ENCODE results near the gene LAMA3.

Gene LAMA3

DNA sequence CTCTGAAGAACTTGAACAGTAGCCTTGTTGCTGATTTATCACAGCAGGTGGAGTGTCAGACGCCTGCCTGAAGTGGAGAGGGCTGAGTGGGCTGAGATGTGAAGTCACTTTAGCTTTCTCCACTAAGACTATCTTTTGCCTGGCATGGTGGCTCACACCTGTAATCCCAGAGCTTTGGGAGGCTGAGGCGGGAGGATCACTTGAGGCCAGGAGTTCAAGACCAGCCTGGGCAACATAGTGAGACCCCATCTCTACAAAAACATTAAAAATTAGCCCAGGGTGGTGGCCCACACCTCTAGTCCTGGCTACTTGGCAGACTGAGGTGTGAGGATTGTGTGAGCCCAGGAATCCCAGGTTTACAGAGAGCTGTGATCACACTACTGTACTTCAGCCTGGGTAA, 264.7 kb downstream of the LAMA3 start:
- Mint-ChIP-seq H3K27ac (no peak overlapping the region), H3K36me3 (ENCODE audit: low read depth) (no peaks in the 10 kb centered on the region), H3K4me1 (peaks cover 6% of the 10 kb centered on the region), H3K4me3 (no peak overlapping the region), H3K9me3 (no peaks in the 10 kb centered on the region), H3K27me3 (ENCODE audit: low read depth, poor library complexity) (peaks cover 18% of the 10 kb centered on the region)
- no peak for DNase-seq
- TF ChIP-seq, protein P1, sequence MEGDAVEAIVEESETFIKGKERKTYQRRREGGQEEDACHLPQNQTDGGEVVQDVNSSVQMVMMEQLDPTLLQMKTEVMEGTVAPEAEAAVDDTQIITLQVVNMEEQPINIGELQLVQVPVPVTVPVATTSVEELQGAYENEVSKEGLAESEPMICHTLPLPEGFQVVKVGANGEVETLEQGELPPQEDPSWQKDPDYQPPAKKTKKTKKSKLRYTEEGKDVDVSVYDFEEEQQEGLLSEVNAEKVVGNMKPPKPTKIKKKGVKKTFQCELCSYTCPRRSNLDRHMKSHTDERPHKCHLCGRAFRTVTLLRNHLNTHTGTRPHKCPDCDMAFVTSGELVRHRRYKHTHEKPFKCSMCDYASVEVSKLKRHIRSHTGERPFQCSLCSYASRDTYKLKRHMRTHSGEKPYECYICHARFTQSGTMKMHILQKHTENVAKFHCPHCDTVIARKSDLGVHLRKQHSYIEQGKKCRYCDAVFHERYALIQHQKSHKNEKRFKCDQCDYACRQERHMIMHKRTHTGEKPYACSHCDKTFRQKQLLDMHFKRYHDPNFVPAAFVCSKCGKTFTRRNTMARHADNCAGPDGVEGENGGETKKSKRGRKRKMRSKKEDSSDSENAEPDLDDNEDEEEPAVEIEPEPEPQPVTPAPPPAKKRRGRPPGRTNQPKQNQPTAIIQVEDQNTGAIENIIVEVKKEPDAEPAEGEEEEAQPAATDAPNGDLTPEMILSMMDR (IDR thresholded peaks at IDR 0.05): no peak

DNA sequence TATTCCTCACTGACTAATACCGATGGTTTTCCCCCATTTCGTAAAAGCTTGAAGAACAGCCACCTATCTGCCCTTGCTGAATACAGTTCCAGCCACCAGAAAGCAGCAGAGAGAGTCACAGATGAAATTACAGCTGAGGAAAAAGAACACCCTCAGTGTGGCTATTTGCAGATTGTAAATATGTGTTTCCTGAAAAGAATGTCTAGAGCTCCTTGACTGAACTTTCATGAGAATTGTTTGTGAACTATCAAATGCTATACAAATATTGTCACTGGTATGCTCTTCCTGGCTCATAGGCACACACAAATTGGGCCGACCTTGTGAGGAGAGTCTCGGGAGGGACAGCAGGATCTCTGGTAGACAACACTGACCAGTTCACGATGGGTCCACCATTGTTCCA, 267.2 kb downstream of the LAMA3 start:
- TF ChIP-seq, protein P1 (IDR thresholded peaks at IDR 0.05): no peak
- no peak for DNase-seq
- H3K36me3 Mint-ChIP-seq (ENCODE audit: low read depth): no peaks in the 10 kb centered on the region

DNA sequence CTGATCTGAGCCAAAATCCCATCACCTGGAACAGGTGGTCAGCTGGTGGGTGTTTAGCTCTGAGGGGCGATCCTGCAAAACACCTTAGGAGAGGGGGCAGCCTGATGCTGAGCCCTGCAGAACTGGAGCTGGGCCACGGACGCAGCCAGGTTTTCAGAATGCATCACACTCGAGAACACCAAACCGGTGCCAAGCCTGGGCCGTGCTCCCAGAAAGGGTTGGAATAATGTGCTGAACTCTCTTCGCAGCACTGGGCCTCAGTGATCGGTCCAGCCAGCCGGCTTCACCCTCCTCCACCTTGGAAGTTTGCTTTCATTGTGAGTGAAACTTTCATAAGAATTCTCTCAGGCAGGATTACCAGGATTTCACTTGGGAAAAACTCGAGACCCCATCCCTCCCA, 268.8 kb downstream of the LAMA3 start:
- TF ChIP-seq, protein P1 (IDR thresholded peaks at IDR 0.05): no peak
- Mint-ChIP-seq H3K36me3 (ENCODE audit: low read depth) (no peaks in the 10 kb centered on the region), H3K27me3 (ENCODE audit: low read depth, poor library complexity) (peaks cover 13% of the 10 kb centered on the region)

More for the DNA sequence above, 267.2 kb downstream of the LAMA3 start:
- Mint-ChIP-seq H3K9me3 (no peaks in the 10 kb centered on the region), H3K4me1 (peaks cover 7% of the 10 kb centered on the region), H3K27me3 (ENCODE audit: low read depth, poor library complexity) (peaks cover 13% of the 10 kb centered on the region), H3K27ac (no peak overlapping the region), H3K4me3 (no peak overlapping the region)

DNA sequence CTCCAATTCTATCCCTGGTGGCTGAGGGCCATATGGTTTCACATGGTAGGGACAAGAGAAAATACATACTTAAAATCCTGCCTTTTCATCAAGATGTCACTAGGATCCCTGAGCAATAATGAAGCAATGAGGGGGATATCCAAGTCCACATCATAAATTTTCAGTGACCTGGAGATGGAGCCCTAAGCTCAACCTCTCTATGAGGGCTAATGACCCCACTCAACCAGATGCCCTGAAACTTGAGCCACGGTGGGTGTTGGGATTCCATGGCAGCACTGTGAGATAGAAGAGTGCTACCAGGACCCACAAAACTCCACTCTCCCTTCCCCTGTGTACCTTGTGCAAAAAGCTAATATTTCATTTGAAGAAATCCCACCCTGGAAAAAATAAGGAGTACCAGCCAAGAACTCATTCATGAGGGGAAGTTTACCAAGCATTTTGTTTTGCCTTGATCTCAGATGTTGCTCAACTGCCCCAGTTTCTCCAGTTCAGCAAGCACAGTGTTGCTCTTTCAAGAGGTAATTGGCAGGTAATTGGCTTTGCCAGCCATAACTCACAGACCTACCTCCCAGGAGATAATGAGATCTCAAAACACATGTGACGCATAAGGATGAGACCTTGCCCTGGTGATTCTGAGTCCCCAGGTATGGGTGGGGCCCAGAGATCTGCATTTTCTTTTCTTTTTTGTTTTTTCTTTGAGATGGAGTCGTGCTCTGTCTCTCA, 274.4 kb downstream of the LAMA3 start:
- H3K9me3 Mint-ChIP-seq: no peaks in the 10 kb centered on the region
- no peaks in the 10 kb centered on the region for H3K36me3 Mint-ChIP-seq (ENCODE audit: low read depth)
- H3K27me3 Mint-ChIP-seq (ENCODE audit: low read depth, poor library complexity): peaks cover 21% of the 10 kb centered on the region
- H3K4me1 Mint-ChIP-seq: peaks cover 32% of the 10 kb centered on the region
- H3K27ac Mint-ChIP-seq: peak overlapping the region; percentile 26
- DNase-seq: peak; percentile 31
- peak overlapping the region; percentile 11 for H3K4me3 Mint-ChIP-seq
- TF ChIP-seq, protein P1 (IDR thresholded peaks at IDR 0.05): no peak

More for the DNA sequence above, 268.8 kb downstream of the LAMA3 start:
- no peak overlapping the region for H3K27ac Mint-ChIP-seq
- DNase-seq: no peak
- no peak overlapping the region for H3K4me3 Mint-ChIP-seq
- H3K9me3 Mint-ChIP-seq: no peaks in the 10 kb centered on the region
- H3K4me1 Mint-ChIP-seq: peaks cover 7% of the 10 kb centered on the region

DNA sequence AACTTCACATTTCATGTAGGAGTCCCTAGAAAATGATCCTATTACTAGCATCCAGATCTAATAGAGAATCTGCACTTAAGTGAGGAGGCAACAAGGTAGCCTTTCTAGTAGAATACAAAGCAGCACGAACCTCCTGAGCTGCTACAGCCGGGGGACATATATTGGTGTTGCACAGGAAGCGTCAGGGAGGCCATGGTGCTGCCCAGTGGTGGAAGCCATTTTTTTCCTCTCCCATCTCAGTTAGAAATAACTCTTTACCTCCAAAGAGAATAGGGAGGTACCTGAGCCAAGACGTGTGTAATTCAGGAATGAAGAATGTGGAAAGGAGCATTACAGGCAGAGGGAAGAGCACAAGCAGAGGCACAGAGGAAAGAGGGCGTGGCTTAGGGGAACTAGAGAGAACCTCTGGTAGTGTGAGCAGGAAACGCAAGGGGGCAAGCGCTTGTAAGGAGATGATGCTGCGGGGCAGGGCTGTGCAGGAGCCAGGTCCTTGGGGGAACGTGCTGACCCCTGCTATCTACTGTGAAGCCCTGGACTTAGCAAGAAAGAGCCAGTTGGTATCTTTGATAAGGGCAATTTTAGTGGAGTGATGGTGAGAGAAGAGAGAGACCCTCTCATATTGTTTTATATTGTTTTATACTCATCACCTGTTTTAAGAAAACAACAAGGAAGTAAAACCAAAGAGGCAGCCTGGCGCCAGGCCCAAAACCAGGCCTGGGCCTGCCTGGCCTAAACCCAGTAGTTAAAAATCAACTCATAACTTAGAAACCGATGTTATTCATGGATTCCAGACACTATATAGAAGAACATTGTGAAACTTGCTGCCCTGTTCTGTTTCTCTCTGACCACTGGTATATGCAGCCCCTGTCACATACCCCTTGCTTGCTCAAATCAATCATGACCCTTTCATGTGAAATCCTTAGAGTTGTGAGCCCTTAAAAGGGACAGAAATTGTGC, 275.3 kb downstream of the LAMA3 start:
- H3K4me3 Mint-ChIP-seq: no peak overlapping the region
- H3K36me3 Mint-ChIP-seq (ENCODE audit: low read depth): no peaks in the 10 kb centered on the region
- H3K4me1 Mint-ChIP-seq: peaks cover 27% of the 10 kb centered on the region
- H3K9me3 Mint-ChIP-seq: no peaks in the 10 kb centered on the region
- DNase-seq: no peak
- TF ChIP-seq, protein P1 (IDR thresholded peaks at IDR 0.05): no peak
- H3K27me3 Mint-ChIP-seq (ENCODE audit: low read depth, poor library complexity): peaks cover 24% of the 10 kb centered on the region
- no peak overlapping the region for H3K27ac Mint-ChIP-seq
